K562 (cell line): ENCODE measurements around the gene KCTD1. TPM values are rescaled to one million over a fixed set of nuclear protein-coding genes. Genes with fewer than 3 reads are reported as not detected.
A peak's percentile ranks its signal among the peaks of the same experiment; 100 is the strongest.

Experiments used
- ATAC-seq: fragments of 200-7000 bp; cut with Tn5 transposase; 3 replicates; pipeline ENCODE4 v1.9.1; 2020; ENCODE audit warnings: moderate library complexity
- BruUV-seq: library from RNA; stranded (reverse); fragments of 400-500 nt; replicated peaks from 2 replicates; lab custom pipeline; 2021; lab: Mats Ljungman, UMichigan
- CTCF ChIA-PET: fragments of 300-600 bp; formaldehyde crosslinking; extraction: SDS; loops from one replicate; lab custom pipeline; 2021; ENCODE audit warnings: low intra/inter-chr PET ratio; lab: Yijun Ruan, JAX
- POLR2A ChIA-PET: fragments of 300-600, 350-650 bp; sonication (Branson Sonifier 250); formaldehyde crosslinking; extraction: SDS; loops from one replicate; lab custom pipeline; 2021; ENCODE audit warnings: antibody characterized with exemption, inconsistent platforms; lab: Yijun Ruan, JAX
- DNase-seq, 4 experiments: peaks; one replicate each; pipeline versions ENCODE4 v3.0.0 to v3.0.0-alpha.2; 2011 to 2018; ENCODE audit warnings: low spot score in 3 of 4, mixed read lengths in 3 of 4; ENCODE audit errors: extremely low read depth in 1 of 4
- FAIRE-seq: peaks from 2 replicates; lab custom pipeline; 2011; peaks lifted over from hg19 to GRCh38; lab: Jason Lieb, UNC
- H2AFZ ChIP-seq: 2 replicates; pipeline ENCODE4 v1.6.0; 2011; ENCODE audit warnings: low read depth, low read length, control low read depth, inconsistent platforms
- H3K27ac ChIP-seq: fragments of 200-600 bp; 3 replicates; pipeline ENCODE4 v1.8.0; 2011; ENCODE audit warnings: low read depth, mild to moderate bottlenecking, control low read depth, inconsistent platforms, low read length, moderate library complexity, mixed read lengths; ENCODE audit errors: extremely low read depth
- H3K27me3 ChIP-seq, 2 experiments: fragments of 300-600 bp in 1 of 2; 2 replicates in 1 of 2; 3 replicates in 1 of 2; pipeline versions ENCODE4 v1.6.0 to v1.8.0; 2011; ENCODE audit warnings: inconsistent platforms in 2 of 2, low read length in 2 of 2, mild to moderate bottlenecking in 1 of 2, mixed read lengths in 1 of 2, moderate library complexity in 1 of 2; ENCODE audit not compliant: control insufficient read depth in 2 of 2, insufficient read depth in 2 of 2
- H3K36me3 ChIP-seq: fragments of 300-600 bp; 3 replicates; pipeline ENCODE4 v1.8.0; 2011; ENCODE audit warnings: mild to moderate bottlenecking, low read length, inconsistent platforms; ENCODE audit not compliant: control insufficient read depth, insufficient read depth
- H3K4me1 ChIP-seq, 2 experiments: fragments of 200-600 bp in 1 of 2; replicated peaks in 1 of 2; 2 replicates in 1 of 2; 3 replicates in 1 of 2; pipeline versions ENCODE4 v1.5.1 to v1.8.0; 2011; ENCODE audit warnings: inconsistent platforms in 2 of 2, low read length in 2 of 2, mild to moderate bottlenecking in 1 of 2, mixed read lengths in 1 of 2, moderate library complexity in 1 of 2; ENCODE audit not compliant: control insufficient read depth in 2 of 2, insufficient read depth in 2 of 2
- H3K4me2 ChIP-seq: 2 replicates; pipeline ENCODE4 v1.6.1; 2011; ENCODE audit warnings: low read length, control low read depth, inconsistent platforms, mixed read lengths; ENCODE audit not compliant: insufficient read depth
- H3K4me3 ChIP-seq: fragments of 200-600 bp; sonication (generic), shearing (Covaris generic); 2 replicates; pipeline ENCODE4 v1.5.1; 2016; ENCODE audit warnings: control low read depth, inconsistent platforms
- H3K79me2 ChIP-seq: fragments of 200-600 bp; 3 replicates; pipeline ENCODE4 v1.8.0; 2011; ENCODE audit warnings: low read length, inconsistent platforms; ENCODE audit not compliant: control insufficient read depth, insufficient read depth
- H3K9ac ChIP-seq, 2 experiments: 2 replicates each; pipeline versions ENCODE4 v1.6.0 to v1.6.1; 2011; ENCODE audit warnings: low read depth in 2 of 2, low read length in 2 of 2, control low read depth in 1 of 2, inconsistent platforms in 1 of 2, mild to moderate bottlenecking in 1 of 2, mixed read lengths in 1 of 2; ENCODE audit not compliant: insufficient read depth in 1 of 2
- H3K9me1 ChIP-seq: one replicate; pipeline ENCODE4 v1.6.0; 2011; ENCODE audit warnings: inconsistent platforms, mild to moderate bottlenecking, low read length, moderate library complexity; ENCODE audit not compliant: control insufficient read depth, insufficient read depth
- H3K9me3 ChIP-seq: replicated peaks from 2 replicates; pipeline ENCODE4 v1.5.1; 2011; ENCODE audit warnings: low read depth, low read length, inconsistent platforms; ENCODE audit not compliant: control insufficient read depth, insufficient read depth
- H4K20me1 ChIP-seq: replicated peaks from 2 replicates; pipeline ENCODE4 v1.6.1; 2011; ENCODE audit warnings: low read length, inconsistent platforms, mixed read lengths; ENCODE audit not compliant: control insufficient read depth, insufficient read depth
- AFF1 ChIP-seq, 2 experiments: fragments of 450-650 bp; IDR thresholded peaks; 2 replicates each; pipeline ENCODE4 v1.6.1; 2018; ENCODE audit warnings: mild to moderate bottlenecking in 2 of 2, low read depth in 1 of 2; ENCODE audit not compliant: partially characterized antibody in 2 of 2
- CCAR2 ChIP-seq: fragments of 200-400 bp; formaldehyde crosslinking; IDR thresholded peaks from 2 replicates; pipeline ENCODE4 v1.6.1; 2017; ENCODE audit warnings: mild to moderate bottlenecking, low read depth, low read length
- COPS2 ChIP-seq: fragments of 450-650 bp; conservative IDR thresholded peaks from 2 replicates; pipeline ENCODE4 v1.6.1; 2016; ENCODE audit warnings: mild to moderate bottlenecking, moderate library complexity
- HNRNPLL ChIP-seq: fragments of 200-400 bp; formaldehyde crosslinking; IDR thresholded peaks from 2 replicates; pipeline ENCODE4 v1.6.1; 2017; ENCODE audit warnings: low read length, low read depth, mild to moderate bottlenecking; ENCODE audit not compliant: poor library complexity, severe bottlenecking
- HOXB6 ChIP-seq: fragments of 250-450 bp; sonication (Bioruptor Pico); IDR thresholded peaks from 2 replicates; pipeline ENCODE4 v1.5.1; 2022; ENCODE audit warnings: mild to moderate bottlenecking, borderline replicate concordance
- NCOA2 ChIP-seq, 2 experiments: fragments of 450-650 bp; IDR thresholded peaks; 2 replicates each; pipeline ENCODE4 v1.6.1; 2018; ENCODE audit warnings: mild to moderate bottlenecking in 2 of 2, moderate library complexity in 1 of 2; ENCODE audit not compliant: partially characterized antibody in 2 of 2
- NR0B1 ChIP-seq: fragments of 450-650 bp; IDR thresholded peaks from one replicate; pipeline ENCODE4 v1.6.1; 2018; ENCODE audit warnings: mild to moderate bottlenecking, moderate library complexity; ENCODE audit not compliant: partially characterized antibody
- PHF20 ChIP-seq: fragments of 450-650 bp; IDR thresholded peaks from 2 replicates; pipeline ENCODE4 v1.6.1; 2018; ENCODE audit not compliant: partially characterized antibody
- SREBF1 ChIP-seq: fragments of 150-350 bp; IDR thresholded peaks from 2 replicates; pipeline ENCODE4 v1.6.1; 2014; ENCODE audit warnings: antibody characterized with exemption, low read depth, low read length, borderline replicate concordance
- ZFP1 ChIP-seq: fragments of 450-650 bp; formaldehyde crosslinking; IDR thresholded peaks from 2 replicates; pipeline ENCODE4 v1.4.0; 2020; ENCODE audit warnings: mild to moderate bottlenecking, mixed read lengths
- ZNF436 ChIP-seq: fragments of 250-450, 450-650 bp; sonication (Bioruptor Pico); formaldehyde crosslinking; IDR thresholded peaks from 2 replicates; pipeline ENCODE4 v1.7.0; 2020; ENCODE audit warnings: mild to moderate bottlenecking
- ZNF512 ChIP-seq: IDR thresholded peaks from 2 replicates; pipeline ENCODE4 v1.6.1; 2016; ENCODE audit warnings: missing genetic modification characterization, missing compliant biosample characterization
- ZNF740 ChIP-seq, 3 experiments: fragments of 200-800 bp in 1 of 3; sonication (Bioruptor generic) in 1 of 3; sonication (generic) in 1 of 3; formaldehyde crosslinking in 1 of 3; IDR thresholded peaks; 2 replicates each; pipeline versions ENCODE4 v1.6.1 to v1.8.0; 2016 to 2022; ENCODE audit warnings: mild to moderate bottlenecking in 2 of 3, missing compliant biosample characterization in 2 of 3, missing genetic modification characterization in 2 of 3, missing genetic modification reagents in 1 of 3
- WGBS: fragments of 100-300 bp; shearing (Covaris generic); methylation state at CpG from one replicate; pipeline ENCODE4 v1.1.6; 2016; ENCODE audit warnings: low coverage, mixed read lengths; ENCODE audit not compliant: insufficient coverage; ENCODE audit errors: missing lambda C conversion rate; 5-methylcytosine and 5-hydroxymethylcytosine counted together
- in situ Hi-C: fragments of 300-500 bp; cut with MboI; formaldehyde crosslinking; loops from 4 replicates; pipeline ENCODE4 v1.15.0; 2018; ENCODE audit warnings: inconsistent platforms, mixed read lengths
- intact Hi-C: fragments of 100-400 bp; cut with micrococcal nuclease; formaldehyde crosslinking; loops from 2 replicates; pipeline ENCODE4 v1.14.2; 2022
- polyA plus RNA-seq, 8 experiments: library from polyadenylated mRNA; depleted of rRNA in 4 of 8; stranded (reverse) in 5 of 8; unstranded in 3 of 8; fragments of >200 nt; fragmentation: Nextera tagmentation in 2 of 8; fragmentation: Illumina TruSeq in 1 of 8; extraction: Ambion mirVana in 2 of 8; extraction: Trizol in 1 of 8; gene quantifications; 2 replicates each; pipeline versions ENCODE4 v1.2.1 to v1.2.3, GENCODE V29; 2011 to 2014; ENCODE audit warnings: inconsistent platforms in 1 of 8, missing spikeins in 1 of 8
- total RNA-seq, 7 experiments: library from RNA; depleted of rRNA in 6 of 7; stranded (reverse); fragments of >200 nt in 6 of 7; fragmentation: Illumina TruSeq in 2 of 7; extraction: Trizol in 2 of 7; gene quantifications; 2 replicates each; pipeline versions ENCODE4 v1.2.1 to v1.2.3, GENCODE V29; 2011 to 2021; ENCODE audit warnings: low replicate concordance in 1 of 7

The KCTD1 gene
- total and polyA plus RNA-seq, 9 of the 15 experiments (the other 6 are each of a cell fraction or from before 2014, with no cell fraction given): not detected

- ATAC-seq (peak; percentile 34; the same call in 2 of the 3 replicates), FAIRE-seq (no peak), DNase-seq (no peak)
- 0% methylated on average over 1 of the region's 1 CpG for WGBS
- H4K20me1 ChIP-seq: no peaks in the 10 kb centered on the region
- ChIA-PET POLR2A (no interaction called here), CTCF (no interaction called here)
- no peaks in the 10 kb centered on the region for H3K9me1 ChIP-seq
- H3K9me3 ChIP-seq: no peaks in the 10 kb centered on the region
- intact Hi-C loops: no loop called here
- H3K9ac ChIP-seq: no peak overlapping the region
- no peaks in the 10 kb centered on the region for H3K36me3 ChIP-seq
- in situ Hi-C loops: no loop called here
- no peaks in the 10 kb centered on the region for H3K4me1 ChIP-seq
- H2AFZ ChIP-seq: no peak overlapping the region
- H3K4me3 ChIP-seq: no peak overlapping the region
- H3K4me2 ChIP-seq: no peak overlapping the region
- H3K27ac ChIP-seq: no peak overlapping the region
- no peaks in the 10 kb centered on the region for H3K79me2 ChIP-seq
- no peaks in the 10 kb centered on the region for H3K27me3 ChIP-seq
- BruUV-seq: no TSS peak
- TF ChIP-seq ZNF512 (tag) (no peak), AFF1 (IDR thresholded peaks at IDR 0.05; ENCODE audit: low read depth in 1 of 2, partially characterized antibody in 2 of 2) (no peak), HNRNPLL (no peak), ZFP1 (CRISPR knock-in tag) (no peak), NR0B1 (no peak), COPS2 (no peak), HOXB6 (CRISPR knock-in tag) (no peak), PHF20 (no peak), SREBF1 (no peak), ZNF436 (CRISPR knock-in tag) (no peak), CCAR2 (no peak), ZNF740 (CRISPR knock-in tag; IDR thresholded peaks at IDR 0.05) (no peak), ZNF740 (tag; IDR thresholded peaks at IDR 0.05) (no peak), NCOA2 (IDR thresholded peaks at IDR 0.05; ENCODE audit: partially characterized antibody in 2 of 2) (no peak)
These were observed 18.7 kb upstream of the KCTD1 start for GRCh38 chr18:26566874-26567555.
